Gastrocnemius medialis (tissue), 4 donors: ENCODE results near the gene LDLRAP1.

ENCODE experiments used
- CTCF ChIP-seq, 5 experiments: fragments of 450-650 bp in 3 of 5; fragments of 200-600 bp in 2 of 5; sonication (generic) in 2 of 5; IDR thresholded peaks in 4 of 5; conservative IDR thresholded peaks in 1 of 5; 1 replicate in 4 of 5; 2 replicates in 1 of 5; pipeline ENCODE4 v1.5.1; 2016 to 2019; ENCODE audit warnings: antibody characterized with exemption in 5 of 5, mild to moderate bottlenecking in 3 of 5, moderate library complexity in 3 of 5
- POLR2A ChIP-seq, 2 donors: fragments of 450-650 bp; IDR thresholded peaks; one replicate each; pipeline ENCODE4 v1.6.1; 2017; ENCODE audit warnings: antibody characterized with exemption in 2 of 2, mild to moderate bottlenecking in 2 of 2, moderate library complexity in 2 of 2

- TF ChIP-seq CTCF (IDR thresholded peaks at IDR 0.05 in 4 of 5, conservative IDR thresholded peaks at IDR 0.05 in 1 of 5) (peak; percentile 60 to 80 (median 72)), POLR2A (IDR thresholded peaks at IDR 0.05) (no peak)
These were observed 39.6 kb upstream of the LDLRAP1 start for GRCh38 chr1:25503551-25504426.
